HG03521 (cell line): ENCODE results near the gene MYLK2.

Source experiments
- ATAC-seq: cut with Tn5 transposase; IDR thresholded peaks from one replicate; pipeline ENCODE4 v1.9.1; 2021; ENCODE audit warnings: mild to moderate bottlenecking, moderate library complexity; ENCODE audit not compliant: unreplicated experiment

The MYLK2 gene

DNA sequence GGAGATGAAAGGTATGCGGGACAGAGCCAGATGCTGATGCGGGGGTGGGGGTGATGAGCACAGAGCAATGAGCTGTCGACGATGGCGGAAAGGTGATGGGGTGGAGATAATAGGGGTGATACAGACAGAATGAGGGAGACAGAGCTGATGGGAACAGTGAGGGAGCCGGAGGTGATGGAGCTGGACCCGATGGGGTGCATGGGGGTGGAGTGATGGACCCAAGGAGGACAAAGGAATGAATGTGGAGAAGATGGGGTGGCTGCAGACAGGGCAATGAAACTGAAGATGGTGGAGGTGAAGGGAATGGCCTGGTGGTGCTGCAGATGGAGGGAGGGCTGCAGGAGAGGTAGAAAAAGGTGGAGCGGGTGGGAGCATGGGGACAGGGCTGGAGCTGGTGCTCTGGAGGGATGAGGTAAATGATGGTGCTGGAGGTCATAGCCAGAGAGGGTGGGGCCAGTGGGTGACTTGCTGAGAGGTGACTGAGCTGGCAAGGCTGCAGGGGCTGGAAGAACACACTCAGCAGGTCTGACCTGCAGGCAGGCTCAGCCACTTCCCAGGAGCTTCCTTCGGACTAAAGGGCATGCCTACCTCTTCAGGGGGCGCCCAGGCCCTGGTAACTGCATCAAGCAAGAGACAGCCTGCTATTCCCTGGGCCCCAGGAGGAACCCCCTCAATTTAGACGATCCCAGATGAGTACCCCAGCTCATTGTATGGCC is 32.2 kb downstream of the MYLK2 start:
- no peak for ATAC-seq

DNA sequence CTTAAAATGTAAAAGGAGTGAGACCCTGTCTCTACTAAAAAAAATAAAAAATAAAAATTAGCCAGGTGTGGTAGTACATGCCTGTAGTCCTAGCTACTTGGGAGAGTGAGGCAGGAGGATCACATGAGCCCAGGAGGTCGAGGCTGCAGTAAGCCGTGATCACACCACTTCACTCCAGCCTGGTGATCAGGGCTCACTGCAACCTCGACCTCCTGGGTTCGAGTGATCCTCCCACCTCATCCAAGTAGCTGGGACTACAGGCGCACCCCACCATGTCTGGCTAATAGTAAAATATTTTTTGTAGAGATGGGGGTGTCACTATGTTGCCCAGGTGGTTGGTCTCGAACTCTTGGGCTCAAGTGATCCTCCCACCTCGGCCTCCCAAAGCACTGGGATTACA is 34.3 kb downstream of the MYLK2 start:
- no peak for ATAC-seq

DNA sequence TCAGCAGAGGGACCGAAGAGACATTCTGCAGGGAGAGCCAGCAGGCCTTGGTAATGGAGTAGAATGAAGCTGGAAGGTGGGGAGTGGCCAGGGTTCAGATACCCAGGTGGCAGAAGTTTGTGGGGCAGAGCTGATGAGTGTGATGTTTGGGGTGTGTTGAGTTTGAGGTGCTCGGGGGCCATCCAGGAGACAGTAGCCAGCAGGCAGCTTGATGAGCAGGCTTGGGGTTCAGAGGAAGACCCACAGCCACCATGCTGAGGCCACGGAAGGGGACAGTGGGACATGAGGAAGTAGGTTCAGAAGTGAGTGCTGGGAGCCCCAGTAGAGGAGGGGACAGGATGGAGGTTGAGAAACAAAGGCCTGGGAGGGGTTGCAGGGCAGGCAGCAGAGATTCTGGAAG is 37.4 kb downstream of the MYLK2 start:
- no peak for ATAC-seq

DNA sequence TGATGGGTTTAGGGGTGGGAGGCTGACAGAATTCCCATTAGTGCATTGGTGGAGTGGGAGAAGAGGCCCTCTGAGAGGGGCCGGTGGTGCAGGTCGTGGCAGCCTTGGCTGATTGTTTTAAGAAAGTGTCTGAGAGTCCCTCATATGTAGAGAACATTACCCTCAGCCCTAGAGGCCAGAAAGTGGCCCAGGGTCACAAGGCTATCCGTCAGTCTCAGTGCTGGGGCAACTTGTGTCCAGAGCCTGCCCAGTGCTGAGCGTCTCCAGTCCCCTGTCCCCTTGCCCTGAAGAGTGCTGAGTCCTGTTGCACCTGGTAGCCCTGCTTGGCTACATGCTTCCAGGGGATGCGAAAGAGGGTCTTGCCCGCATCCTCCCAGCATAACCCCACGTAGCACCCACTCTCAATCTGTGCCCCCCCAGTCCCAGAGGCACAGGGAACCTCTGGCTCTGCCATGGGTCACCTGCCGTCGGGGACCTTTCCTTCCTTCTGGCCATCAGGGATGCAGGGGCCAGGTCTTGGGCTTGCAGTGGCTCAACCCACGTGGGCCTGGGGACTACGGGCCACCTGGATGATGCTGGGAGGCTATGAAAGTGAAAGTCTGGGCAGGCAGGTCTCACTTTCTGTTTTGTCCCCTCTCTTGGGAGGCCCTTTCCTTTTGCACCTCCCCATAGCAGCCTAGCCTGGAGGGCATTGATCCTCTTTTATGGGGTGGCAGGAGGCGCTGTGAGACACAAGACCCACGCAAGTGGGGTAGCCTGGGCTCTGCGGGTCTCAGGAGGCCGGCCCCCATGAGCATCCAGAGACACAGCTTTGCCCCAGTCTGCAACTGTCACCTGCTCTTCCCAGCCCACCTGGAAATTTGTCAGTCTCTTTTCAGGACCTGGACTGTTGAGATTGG is 39.0 kb downstream of the MYLK2 start:
- ATAC-seq, result no peak

DNA sequence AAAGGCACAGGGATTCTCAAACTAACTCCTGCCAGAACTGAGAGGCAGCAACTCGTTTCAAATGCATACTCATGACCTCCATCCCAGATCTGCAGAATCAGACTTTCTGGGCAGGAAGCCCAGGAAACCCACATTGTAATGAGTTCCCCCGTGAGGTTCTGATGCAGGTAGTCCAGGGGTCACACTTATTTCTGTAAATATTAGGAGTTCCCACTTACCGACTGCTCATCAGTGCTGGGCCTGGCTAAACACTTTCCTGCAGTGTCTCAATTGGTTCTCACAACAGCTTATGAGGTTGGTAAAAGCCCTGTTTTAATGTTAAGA is 39.6 kb downstream of the MYLK2 start:
- no peak for ATAC-seq

GRCh38 chr20:31859266-31859997 is 40.3 kb downstream of the MYLK2 start:
- no peak for ATAC-seq

DNA sequence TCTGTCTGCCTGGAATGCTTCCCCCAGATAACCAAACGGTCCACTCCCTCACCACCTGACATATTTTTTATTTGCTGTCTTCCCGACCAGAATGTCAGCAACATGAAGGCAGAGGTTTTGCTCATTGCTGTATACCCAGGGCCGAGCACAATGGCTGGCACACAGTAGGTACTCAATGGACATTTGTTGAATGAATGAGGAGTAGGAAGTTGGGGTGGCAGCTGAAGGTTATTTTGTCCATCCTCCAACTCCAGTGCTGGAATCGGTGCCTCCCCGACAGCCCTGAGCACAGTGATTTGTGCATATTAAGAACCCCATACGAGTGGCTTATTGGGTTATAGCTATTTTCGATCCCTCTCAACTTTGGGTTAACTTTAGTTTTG is 40.8 kb downstream of the MYLK2 start:
- ATAC-seq, result no peak

GRCh38 chr20:31860390-31861134 is 41.4 kb downstream of the MYLK2 start:
- ATAC-seq, result no peak

- no peak for ATAC-seq
Observed at GRCh38 chr20:31861135-31861384, 41.9 kb downstream of the MYLK2 start.

DNA sequence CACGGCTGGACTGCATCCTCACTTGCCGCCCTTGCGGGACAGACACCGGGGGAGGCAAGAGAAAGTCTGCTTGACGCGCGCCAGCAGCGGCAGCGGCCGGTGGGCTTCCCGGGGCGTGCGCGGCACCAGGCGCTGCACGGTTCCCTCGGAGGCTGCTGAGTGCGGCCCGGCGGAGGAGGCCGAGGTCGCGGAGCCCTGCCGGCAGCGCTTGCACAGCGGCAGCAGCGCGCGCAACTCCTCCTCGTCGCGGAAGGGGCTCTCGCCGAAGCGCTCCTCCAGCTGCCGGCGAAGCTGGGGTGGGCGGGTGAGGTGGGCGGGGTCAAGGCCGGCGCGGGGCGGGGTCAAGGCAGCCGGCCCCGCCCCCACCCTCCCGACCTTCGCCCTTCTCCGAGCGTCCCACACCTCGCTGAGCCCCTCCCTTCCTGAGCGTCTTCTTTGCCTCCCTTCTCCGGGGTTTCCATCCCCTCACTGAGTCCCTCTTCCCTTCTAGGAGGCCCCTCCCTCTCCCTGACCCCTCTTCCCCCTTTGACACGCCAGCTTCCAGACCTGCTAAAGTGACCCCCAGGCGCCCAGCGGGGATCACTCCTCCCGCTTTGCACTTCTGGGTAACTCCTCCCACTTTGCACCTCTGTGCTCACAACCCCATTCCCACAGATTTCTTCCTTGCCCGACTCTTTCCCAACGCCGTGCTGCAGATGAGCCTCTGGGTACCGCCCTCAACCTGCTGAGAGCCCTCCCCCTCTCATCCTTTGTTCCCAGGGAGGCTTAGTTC is 42.4 kb downstream of the MYLK2 start:
- ATAC-seq, result no peak

DNA sequence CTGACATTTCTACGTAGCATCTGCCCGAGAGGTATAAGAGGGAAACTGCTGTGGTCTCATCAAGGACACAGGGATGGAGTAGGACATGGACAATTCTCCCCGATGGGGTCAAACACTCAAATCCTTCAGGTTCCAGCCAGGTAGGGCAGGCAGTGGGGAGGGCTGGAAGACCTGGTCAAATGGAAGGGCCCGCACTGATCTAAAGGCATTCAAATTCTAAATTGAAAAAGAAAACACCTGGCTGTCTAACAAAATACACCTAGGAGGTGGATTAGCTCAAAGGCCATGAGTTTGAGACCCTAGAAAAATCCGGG is 43.0 kb downstream of the MYLK2 start:
- no peak for ATAC-seq

- ATAC-seq, result no peak
Observed at GRCh38 chr20:31862506-31862905, 43.4 kb downstream of the MYLK2 start.

GRCh38 chr20:31863296-31864085 is 44.3 kb downstream of the MYLK2 start:
- no peak for ATAC-seq

GRCh38 chr20:31864521-31865400 is 45.6 kb downstream of the MYLK2 start:
- ATAC-seq, result no peak

- no peak for ATAC-seq
Observed at GRCh38 chr20:31866221-31866620, 47.1 kb downstream of the MYLK2 start.

DNA sequence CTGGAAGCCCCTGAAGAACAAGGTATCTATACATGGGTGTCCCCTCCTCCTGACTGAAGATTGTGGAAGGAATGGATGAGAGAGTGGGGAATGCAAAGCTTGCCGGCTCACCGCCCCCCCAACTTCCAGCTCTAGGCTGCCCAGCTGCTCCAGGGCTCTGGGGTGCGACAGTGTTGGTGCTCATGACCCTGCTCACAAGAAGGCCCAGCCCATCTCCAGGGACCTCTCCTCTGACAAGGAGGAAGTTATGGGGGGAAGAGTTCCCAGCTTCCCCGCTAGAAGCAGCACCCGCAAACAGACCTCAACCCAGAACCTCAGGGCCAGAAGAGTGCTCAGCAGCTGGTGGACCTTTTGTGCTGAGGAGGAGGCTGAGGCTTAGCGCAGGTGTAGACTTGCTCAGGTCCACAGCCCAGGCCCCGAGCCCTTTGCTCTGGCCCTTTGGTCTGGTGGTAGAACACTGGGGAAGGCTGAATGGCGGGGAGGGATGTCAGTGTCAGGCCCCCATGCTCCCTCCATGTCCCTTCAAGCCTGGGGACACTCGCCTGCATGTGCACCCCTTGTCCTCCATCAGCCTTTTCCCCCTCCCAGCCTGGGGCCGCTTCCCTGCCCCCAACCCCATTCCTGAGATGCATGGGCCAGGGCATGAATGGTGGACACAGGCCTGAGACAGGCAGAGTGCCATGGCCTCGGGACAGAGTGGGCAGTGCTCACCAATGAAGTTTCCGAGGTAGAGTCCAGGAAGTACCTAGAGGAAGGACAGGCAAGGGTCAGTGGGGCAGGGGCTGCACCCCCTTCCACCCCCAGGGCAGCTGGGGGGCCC is 49.9 kb downstream of the MYLK2 start:
- no peak for ATAC-seq

- no peak for ATAC-seq
Observed at GRCh38 chr20:31869673-31869941, 50.5 kb downstream of the MYLK2 start.

GRCh38 chr20:31869942-31870725 is 51.0 kb downstream of the MYLK2 start, which contains the start of the genes DUSP15 and TTLL9:
Gene DUSP15 (minus strand): TSS chr20:31870527. CDS start chr20:31870337, 190 bp downstream.
Gene TTLL9 (plus strand): TSS chr20:31870634. CDS start chr20:31871127, 493 bp downstream.
- ATAC-seq, result no peak
